Activated CD8-positive, alpha-beta memory T cell treated with anti-CD3 and anti-CD28 coated beads for 1 hour (primary cell): Measurements from ENCODE around the gene FBXO10.
"Not testable (repeated sequence)": the region's sequence is repeated elsewhere in the genome, so short reads cannot be mapped to it uniquely, and the experiment has no call there.

Experiments used
- DNase-seq, 2 donors: peaks; one replicate each; pipeline ENCODE4 v3.0.0-alpha.2; 2020; ENCODE audit warnings: low read depth in 1 of 2; ENCODE audit errors: extremely low read depth in 1 of 2

Gene FBXO10, protein sequence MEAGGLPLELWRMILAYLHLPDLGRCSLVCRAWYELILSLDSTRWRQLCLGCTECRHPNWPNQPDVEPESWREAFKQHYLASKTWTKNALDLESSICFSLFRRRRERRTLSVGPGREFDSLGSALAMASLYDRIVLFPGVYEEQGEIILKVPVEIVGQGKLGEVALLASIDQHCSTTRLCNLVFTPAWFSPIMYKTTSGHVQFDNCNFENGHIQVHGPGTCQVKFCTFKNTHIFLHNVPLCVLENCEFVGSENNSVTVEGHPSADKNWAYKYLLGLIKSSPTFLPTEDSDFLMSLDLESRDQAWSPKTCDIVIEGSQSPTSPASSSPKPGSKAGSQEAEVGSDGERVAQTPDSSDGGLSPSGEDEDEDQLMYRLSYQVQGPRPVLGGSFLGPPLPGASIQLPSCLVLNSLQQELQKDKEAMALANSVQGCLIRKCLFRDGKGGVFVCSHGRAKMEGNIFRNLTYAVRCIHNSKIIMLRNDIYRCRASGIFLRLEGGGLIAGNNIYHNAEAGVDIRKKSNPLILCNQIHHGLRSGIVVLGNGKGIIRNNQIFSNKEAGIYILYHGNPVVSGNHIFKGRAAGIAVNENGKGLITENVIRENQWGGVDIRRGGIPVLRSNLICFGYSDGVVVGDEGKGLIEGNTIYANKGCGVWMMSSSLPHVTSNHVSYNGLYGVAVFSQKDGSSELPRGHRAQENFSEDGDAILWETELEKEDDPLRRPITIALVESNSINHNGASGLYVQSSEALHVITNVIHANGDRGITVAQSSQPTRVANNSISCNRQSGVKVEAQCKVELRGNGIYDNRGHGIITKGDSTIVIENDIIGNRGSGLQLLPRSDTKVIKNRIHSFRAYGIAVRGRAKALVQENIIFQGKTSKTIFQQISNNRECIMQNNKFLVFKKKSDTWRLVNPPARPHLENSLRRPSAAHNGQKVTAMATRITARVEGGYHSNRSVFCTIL

DNA sequence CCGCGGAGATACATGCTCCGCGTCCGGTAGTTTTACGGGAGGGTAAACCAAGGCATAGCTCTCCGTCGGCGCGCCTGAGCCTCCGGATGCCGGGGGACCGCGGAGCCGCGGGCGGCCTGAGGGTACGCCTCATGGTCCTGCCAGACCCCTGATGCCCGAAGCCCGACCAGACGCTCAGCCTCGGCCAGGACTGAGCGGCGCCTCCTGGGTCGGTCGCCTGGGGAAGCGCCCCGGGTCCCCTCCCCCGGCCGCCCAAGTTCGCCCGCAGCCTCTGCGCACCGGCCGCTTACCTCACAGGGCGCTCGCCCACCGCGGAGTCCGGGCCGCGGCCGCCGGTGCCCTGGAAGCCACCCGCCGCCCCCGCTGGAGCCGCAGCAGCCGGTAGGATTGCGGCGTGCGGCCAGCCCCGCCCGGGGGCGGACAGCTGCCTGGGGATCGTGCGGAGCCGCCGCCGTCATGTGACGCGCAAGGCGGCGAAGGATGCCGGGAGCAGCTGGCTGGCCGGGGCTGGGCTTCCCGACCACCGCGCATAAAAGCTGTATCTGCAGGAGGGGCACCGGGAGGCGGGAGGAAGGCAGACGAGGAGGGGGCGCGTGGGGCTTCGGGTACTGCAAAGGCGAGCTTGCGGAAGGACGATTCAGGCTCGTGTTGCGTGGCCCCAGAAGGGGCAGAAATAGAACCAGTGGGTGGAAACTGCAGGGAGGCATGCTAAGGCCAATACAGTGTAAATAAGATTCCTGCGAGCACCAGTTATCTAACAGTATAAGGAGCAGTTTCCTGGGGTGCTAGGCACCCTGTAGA, at the start of gene FBXO10:
Gene FBXO10 (minus strand): TSS at position 460 of the 801 bp plus-strand sequence. CDS start 34,612 bp downstream, outside the sequence.
- DNase-seq, result peak in 1 of 2 donors; percentile 17

DNA sequence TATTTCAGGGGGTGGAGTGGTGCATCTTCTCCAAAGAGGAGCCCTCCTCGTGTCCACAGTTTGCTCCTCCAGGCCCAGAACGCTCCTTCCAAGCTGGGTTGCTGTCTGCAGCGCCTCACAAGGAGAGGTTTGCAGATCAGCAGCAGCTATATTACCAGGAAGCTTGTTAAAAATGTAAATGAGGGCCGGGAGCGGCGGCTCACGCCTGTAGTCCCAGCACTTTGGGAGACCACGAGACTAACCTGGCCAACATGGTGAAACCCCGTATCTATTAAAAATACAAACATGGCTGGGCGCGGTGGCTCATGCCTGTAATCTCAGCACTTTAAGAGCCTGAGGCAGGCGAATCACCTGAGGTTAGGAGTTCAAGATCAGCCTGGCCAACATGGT, 49.6 kb upstream of the FBXO10 start:
- no peak for DNase-seq

DNA sequence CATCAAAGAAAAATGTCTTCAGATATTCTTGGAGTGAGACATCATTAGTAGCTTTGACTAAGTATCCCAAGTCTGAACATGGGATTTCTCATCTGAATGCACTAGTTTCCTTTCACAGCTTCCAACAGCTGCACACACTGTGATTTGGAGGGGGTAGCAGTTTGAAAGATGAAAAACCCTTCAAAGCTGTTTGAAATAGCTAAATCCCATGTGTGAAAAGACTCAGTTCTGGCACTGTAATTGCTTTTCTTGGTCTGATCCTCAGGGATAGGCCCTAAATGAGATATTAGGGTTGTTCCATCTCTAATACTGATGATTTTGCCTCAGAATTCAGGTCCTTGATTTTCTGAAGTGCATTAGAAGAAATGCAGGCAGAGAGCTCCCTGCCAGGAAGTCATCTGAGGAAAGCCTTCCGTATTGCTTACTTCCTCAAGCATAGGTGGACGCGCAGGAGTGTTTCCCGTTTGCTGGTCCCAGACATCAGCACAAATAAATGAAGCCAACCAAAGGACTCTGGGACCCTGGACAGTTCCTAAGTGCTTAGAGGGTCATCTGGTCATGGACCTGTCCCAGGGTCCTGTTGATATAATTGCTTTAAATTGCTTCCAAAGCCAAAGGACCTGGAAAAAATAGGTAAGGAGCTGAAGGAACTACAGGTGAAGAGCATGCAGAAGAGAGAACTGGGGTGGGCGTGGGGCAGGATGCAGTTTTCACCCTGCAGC, 49.0 kb upstream of the FBXO10 start:
- no peak for DNase-seq

DNA sequence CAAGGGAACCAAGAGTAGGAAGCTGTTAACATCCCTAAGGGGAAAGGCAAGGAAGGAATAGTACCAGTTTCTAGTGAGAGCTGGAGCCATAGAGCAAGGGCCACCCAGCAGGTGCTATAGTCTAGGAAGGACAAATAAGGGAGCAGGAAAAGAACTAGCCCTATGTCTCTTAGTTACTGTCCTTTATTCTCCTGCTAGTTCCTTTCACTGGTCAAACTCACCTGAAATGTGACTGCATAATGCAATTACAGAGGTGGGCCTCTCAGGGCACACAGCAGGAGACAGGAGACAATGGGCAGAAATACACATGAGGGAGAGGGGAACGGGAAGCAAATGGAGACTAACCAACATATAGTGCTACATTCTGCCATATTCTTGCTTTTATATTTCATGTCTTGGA, 47.9 kb upstream of the FBXO10 start:
- DNase-seq, result no peak

DNA sequence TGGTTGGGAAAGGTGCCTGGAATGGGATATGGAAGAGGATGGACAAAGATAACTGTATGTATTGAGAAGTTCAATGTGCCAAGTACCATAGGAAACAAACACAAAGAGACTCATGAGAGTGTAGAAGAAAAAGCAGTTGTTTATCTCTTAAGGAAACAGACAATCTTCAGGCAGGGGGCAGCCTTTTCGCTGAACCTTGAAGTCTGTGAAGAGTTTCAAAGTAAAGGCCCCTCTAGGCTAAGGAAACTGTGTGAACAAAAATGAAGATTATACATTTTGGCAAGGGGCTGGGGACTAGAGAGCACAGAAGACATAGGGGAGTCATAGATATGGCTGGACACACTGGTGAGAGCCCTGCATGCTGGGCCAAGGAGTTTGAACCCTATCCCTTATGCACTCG, 47.1 kb upstream of the FBXO10 start:
- no peak for DNase-seq

DNA sequence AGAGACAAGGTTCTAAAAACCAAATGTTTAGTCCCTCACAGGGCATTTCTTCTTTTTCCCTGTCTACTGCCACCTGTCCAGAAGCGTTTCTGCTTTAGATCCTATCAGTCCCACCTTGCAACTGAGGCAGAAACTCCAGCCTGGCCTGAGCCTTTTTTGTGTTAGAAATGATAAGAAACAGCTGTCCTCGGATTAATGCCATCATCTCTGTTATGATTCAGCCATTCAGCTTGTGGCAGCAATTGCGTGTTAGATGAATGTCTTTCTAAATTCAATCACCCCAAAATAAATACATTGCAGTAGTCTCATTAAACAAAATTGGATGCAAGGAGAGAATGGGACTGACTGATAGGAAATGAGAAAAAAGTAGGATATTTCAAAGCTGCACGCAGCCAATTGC, 46.3 kb upstream of the FBXO10 start:
- DNase-seq, result no peak

DNA sequence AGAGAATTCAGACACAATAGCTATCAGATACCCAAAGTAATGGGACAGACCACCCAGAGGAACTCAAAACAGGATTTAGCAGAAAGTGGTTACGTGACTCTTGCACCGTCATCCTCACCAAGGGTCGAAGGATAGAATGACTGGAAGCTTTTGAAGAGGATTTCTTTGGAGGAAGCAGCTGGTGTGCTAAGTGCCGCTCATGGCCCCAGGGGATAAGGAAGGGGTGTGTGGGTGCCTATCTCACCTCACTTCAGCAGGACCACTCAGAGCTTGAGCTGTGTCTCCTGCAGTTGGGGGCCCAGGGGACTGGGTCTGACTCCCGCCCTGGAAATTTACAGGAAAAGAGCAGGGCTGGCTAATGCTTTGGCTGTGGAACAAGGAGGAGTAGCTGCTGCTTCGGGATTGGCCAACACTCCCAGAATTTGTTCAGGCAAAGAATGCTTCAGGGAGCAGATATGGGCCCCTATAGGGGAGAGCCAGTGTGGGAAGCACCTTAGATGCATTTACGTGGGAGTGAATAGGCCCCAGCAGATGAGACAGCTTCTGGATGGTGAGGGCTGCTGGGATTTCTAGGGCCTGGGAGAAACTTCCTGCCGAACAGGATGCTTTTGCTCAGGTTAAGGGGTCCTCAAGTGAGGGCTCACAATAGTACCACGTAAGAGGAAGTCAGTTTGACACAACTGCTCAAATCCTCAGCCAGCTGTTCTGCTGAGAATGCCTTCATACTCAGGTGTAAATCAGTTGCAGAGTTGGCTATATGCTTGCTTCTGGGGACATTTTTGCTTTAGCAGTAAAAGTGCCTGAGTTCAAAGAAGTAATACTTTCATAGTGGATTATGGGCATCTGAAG, 45.3 kb upstream of the FBXO10 start:
- no peak for DNase-seq

DNA sequence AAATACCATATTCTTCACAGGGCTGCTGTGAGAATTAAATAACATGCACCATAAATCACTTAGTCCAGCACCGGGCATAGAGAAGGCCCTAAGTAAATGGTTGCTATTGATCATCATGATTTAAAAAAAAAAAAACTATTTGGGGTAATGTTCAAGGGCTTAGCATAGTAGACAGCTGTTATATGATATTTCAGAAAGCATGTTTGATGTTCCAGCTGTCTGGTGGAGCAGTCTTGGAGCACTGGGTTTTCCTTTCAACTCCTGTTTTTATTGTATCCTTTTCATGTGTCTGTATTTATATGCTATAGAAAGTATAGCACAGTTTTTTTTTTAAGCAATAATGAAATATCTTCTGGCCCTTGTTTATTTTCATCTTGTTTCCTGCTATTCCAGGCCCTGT, 44.2 kb upstream of the FBXO10 start:
- no peak for DNase-seq

DNA sequence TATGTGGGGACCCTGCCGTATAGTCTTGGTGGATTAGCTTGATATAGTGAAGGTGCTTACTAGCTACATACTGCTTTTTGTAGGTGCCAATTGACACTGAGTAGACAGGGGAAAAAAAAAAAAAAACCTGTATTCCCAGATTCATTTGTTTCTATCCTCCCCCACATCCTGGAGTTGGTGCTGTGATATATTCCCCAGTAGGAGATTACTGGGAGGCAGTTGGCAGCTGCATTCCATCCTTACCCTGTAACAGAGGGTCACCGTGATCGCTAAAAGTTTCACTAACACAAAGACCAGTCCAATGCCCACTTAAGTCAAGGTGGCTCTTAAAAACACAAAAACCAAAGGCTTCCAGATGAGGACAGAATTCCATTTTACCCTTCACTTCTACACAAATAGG, 43.6 kb upstream of the FBXO10 start:
- DNase-seq, result no peak

DNA sequence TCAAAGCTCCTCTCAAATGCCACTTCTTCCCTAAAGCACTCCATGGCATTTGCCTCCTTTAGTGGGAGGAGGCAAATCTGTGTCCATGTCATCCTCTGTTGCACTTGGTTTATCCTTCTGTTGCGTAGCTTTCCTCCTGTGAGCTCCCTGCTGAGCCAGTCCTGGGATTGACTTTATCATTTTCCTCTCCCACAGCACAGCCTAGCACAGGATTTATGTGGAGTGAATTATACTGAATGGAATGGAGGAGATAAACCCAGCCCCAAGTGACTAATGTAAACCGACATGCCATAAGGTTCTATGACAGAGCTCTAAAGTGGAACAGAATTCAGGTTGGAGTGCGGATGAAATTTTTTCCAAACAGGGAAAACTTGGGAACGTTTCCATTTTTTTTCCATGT, 42.6 kb upstream of the FBXO10 start:
- DNase-seq, result no peak

DNA sequence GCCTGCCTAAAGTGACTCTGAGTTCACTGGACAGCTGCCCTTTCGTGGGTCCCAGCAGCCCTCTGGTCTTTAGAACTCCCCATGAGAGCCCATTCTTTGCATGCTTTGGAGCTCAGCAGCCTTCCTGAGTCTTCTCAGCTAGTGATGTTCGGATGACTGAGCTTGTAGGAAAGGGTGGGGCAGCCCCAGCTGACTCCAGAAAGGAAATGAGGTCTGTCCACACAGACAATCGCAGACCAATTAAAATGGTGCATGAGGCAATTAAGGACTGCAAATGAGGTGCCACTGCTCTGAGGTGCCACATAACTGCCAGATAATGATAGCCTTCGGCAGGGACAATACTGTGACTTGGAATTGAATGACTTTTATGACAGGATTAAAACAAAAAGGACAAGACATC, 41.7 kb upstream of the FBXO10 start:
- no peak for DNase-seq

DNA sequence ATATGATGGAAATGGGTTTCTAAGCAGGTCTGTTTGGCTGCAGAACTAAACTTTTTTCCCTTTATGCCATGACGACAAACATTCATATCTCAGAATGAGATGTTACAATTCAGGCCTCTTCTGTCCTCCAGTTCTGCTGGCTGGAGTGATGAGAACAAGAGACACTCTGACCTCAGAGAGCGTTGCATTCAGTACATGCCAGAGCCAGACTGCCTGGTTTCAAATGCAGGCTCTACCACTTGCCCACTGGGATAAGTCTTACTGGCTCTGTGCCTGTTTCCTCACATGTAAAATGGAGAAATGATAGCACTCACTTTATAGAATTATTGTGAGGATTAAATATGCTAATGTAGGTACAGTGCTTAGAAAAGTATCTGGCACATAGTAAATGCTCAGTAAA, 41.0 kb upstream of the FBXO10 start:
- DNase-seq, result no peak

DNA sequence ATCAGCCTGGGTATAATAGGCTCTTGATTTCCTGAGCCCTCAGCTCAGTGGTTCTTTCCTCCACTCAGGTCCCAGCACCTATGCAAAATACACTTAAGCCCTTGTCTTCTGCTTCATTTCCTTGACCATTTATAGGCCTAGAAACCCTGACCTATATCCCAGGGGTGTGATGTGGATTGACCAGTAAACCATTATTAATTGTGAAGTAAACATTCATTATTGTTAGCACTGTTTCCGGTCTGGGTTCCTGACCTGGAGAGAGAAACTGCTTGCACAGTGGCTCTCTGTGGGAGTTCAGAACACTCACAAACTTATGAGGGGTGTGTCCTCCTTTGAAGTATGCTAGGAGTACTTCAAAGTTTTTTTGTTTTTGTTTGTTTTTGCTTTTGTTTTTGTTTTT, 35.8 kb upstream of the FBXO10 start:
- DNase-seq, result no peak

DNA sequence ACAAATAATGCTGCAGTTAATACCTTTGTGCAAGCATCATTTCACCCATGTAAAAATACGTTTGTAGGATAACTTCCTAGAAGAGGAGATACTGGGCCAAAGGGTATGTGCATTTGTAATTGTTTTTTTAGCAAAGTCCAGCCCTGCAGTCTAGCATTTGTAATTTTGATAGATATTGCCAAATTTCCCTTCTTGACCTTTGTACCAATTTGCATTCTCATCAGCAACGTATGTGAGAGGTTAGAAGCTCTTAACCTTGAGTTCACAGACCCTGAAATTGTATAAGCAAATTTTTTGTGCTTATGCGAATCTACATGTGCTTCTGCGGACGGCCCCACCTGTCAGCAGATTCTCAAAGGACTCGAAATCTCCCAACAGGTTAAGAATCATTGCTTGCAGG, 34.8 kb upstream of the FBXO10 start:
- DNase-seq, result no peak

DNA sequence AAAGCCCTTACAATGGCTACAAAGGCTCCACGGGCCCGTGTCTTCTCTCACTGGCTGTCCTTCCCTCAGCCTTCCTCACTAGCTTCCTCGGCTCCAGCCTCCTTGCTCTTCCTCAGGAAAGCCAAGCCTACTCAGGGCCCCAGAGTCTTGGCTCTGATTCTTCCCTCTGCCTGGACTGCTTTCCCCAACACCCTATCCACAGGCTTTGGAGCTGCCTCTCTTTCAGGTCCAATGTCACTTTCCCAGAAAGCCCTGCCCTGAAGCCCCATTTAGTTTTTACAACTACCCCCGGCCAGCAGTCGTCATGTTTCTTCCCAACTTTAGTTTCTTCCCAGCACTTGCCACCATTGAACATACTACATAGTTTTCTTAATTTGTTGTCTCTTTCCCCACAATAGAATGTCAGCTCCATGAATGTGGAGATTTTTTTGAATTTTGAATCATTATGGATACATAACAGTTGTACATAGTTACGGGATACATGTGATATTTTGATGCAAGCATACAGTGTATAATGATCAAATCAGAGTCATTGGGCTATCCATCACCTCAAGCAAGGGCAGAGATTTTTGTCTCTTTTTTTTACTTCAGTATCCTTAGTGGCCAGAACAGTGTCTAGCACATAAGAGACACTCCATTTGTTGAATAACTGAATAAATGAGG, 33.7 kb upstream of the FBXO10 start:
- DNase-seq, result no peak

DNA sequence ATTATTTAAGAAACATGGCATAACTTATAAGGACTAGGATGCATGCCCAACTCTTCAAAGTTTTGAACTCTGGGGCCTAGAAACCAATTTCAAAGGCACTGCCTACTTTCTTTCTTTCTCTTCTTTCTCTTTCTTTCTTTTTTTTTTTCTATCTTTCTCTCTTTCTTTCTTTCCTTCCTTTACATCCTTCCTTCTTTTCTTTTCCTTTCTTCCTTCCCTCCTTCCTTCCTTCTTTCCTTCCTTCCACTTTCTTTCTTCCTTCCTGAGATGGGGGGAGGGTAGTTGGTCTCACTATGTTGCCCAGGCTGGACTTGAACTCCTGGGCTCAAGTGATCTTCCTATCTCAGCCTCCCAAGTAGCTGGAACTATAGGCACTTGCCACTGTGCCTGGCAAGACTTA, 32.1 kb upstream of the FBXO10 start:
- DNase-seq, result no peak

DNA sequence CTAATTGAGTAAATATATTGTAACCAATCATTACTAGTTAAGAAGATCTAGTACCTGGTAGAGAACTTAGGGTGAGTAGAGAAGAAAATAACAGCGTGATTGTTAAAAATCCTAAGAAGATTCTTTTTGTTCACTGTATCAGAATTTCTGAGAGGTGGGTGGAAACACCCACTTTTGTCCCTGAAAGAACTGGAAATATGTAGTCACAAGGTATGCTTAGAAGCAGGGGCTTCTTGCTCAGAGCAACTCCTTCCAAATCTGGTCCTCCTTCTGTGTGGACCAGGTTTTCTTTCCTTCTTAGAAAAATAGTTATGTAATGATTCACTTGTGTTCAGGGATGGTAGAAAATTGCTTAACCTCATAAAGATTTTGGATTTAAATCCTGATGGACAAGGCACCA, 28.1 kb upstream of the FBXO10 start:
- no peak for DNase-seq

DNA sequence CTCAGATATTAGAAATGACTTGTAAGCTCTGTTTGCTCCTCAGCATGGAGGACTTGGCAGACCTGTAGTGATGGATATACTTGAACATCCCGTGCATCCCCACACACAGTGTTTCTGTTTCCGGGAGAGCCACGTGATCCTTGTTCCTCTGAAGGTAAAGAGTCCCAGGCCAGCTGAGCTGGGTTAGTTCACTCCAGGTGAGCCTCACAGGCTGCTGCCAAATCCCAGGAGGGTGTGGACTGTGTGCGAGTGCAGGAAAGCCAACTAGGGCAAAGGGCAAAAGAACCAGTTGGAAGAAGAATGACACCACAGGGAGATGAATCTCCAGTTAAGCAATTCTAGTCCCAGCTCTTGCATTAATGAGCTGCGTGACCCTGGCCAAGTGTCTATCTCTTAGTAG, 26.6 kb upstream of the FBXO10 start:
- DNase-seq, result no peak

DNA sequence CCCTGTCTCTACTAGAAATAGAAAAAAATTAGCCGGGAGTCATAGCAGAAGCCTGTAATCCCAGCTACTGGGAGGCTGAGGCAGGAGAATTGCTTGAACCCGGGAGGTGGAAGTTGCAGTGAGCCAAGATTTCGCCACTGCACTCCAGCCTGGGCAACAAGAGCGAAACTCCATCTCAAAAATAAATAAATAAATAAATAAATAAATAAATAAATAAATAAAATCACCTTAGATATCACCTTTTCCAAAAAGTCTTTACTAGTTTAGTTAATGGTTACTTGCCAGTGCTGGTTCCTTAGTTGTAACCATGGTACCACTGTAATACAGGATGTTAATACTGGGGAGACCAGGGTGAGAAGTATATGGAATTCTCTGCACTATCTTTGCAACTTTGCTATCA, 25.9 kb upstream of the FBXO10 start:
- DNase-seq, result not testable (repeated sequence)
